GM23248 (cell line): ENCODE results near the gene SNX6. TPM values are rescaled to one million over a fixed set of nuclear protein-coding genes. Genes with fewer than 3 reads are reported as not detected.

Source experiments
- DNase-seq: peaks from one replicate; pipeline ENCODE4 v3.0.0-alpha.2; 2015
- H2AFZ ChIP-seq: fragments of 200-600 bp; sonication (generic); 2 replicates; pipeline ENCODE4 v1.6.1; 2016; ENCODE audit warnings: antibody characterized with exemption
- H3F3A ChIP-seq: fragments of 200-600 bp; sonication (generic); 2 replicates; pipeline ENCODE4 v1.6.1; 2016; ENCODE audit warnings: mild to moderate bottlenecking, antibody characterized with exemption, mixed run types; ENCODE audit not compliant: insufficient read depth
- H3K27ac ChIP-seq: fragments of 200-600 bp; sonication (generic); 2 replicates; pipeline ENCODE4 v1.5.1; 2016; ENCODE audit warnings: mild to moderate bottlenecking
- H3K27me3 ChIP-seq: fragments of 200-600 bp; sonication (generic); replicated peaks from 2 replicates; pipeline ENCODE4 v1.6.1; 2016; ENCODE audit warnings: mild to moderate bottlenecking; ENCODE audit not compliant: insufficient read depth
- H3K36me3 ChIP-seq: fragments of 200-600 bp; sonication (generic); 2 replicates; pipeline ENCODE4 v1.6.1; 2016; ENCODE audit warnings: low read depth, mild to moderate bottlenecking
- H3K4me1 ChIP-seq: fragments of 200-600 bp; sonication (generic); 2 replicates; pipeline ENCODE4 v1.6.1; 2016; ENCODE audit warnings: mild to moderate bottlenecking; ENCODE audit not compliant: insufficient read depth
- H3K4me2 ChIP-seq: fragments of 200-600 bp; sonication (generic); one replicate; pipeline ENCODE4 v1.6.1; 2016; ENCODE audit warnings: mild to moderate bottlenecking; ENCODE audit not compliant: unreplicated experiment
- H3K4me3 ChIP-seq: fragments of 200-600 bp; sonication (generic); 2 replicates; pipeline ENCODE4 v1.5.1; 2016; ENCODE audit warnings: mild to moderate bottlenecking
- H3K79me2 ChIP-seq: fragments of 200-600 bp; sonication (generic); 2 replicates; pipeline ENCODE4 v1.6.1; 2016; ENCODE audit warnings: mild to moderate bottlenecking; ENCODE audit not compliant: insufficient read depth
- H3K9ac ChIP-seq: fragments of 200-600 bp; sonication (generic); 2 replicates; pipeline ENCODE4 v1.6.1; 2016; ENCODE audit warnings: mild to moderate bottlenecking
- H3K9me2 ChIP-seq: fragments of 200-600 bp; sonication (generic); 2 replicates; pipeline ENCODE4 v1.6.1; 2016; ENCODE audit warnings: mixed run types, mild to moderate bottlenecking, moderate library complexity; ENCODE audit not compliant: insufficient read depth
- H3K9me3 ChIP-seq: fragments of 200-600 bp; sonication (generic); one replicate; pipeline ENCODE4 v1.6.1; 2017; ENCODE audit warnings: low read depth
- H4K20me1 ChIP-seq: fragments of 200-600 bp; sonication (generic); 2 replicates; pipeline ENCODE4 v1.6.0; 2016; ENCODE audit not compliant: insufficient read depth
- EZH2 ChIP-seq: fragments of 200-600 bp; sonication (generic); IDR thresholded peaks from 2 replicates; pipeline ENCODE4 v1.6.1; 2018; ENCODE audit warnings: antibody characterized with exemption, mild to moderate bottlenecking; ENCODE audit not compliant: insufficient read depth, poor library complexity, severe bottlenecking
- EZH2phosphoT487 ChIP-seq: fragments of 200-600 bp; sonication (generic); IDR thresholded peaks from 2 replicates; pipeline ENCODE4 v1.6.1; 2018; ENCODE audit warnings: antibody characterized with exemption, moderate library complexity, mild to moderate bottlenecking, low read depth; ENCODE audit not compliant: insufficient read depth
- WGBS, 2 experiments: methylation state at CpG; one replicate each; pipeline ENCODE4 v1.1.6; 2015 to 2017; ENCODE audit warnings: low lambda C conversion rate in 2 of 2, low coverage in 1 of 2; ENCODE audit errors: missing lambda C conversion rate in 2 of 2; 5-methylcytosine and 5-hydroxymethylcytosine counted together
- in situ Hi-C: fragments of 300-500 bp; cut with MboI; formaldehyde crosslinking; loops from 2 replicates; pipeline ENCODE4 v1.15.0; 2020
- polyA plus RNA-seq: library from polyadenylated mRNA; unstranded; fragments of >200 nt; fragmentation: Nextera tagmentation; extraction: Ambion mirVana; gene quantifications from 2 replicates; pipeline ENCODE4 v1.2.1, GENCODE V29; 2016
- total RNA-seq: library from RNA; depleted of rRNA; stranded (reverse); fragments of >200 nt; shearing (Covaris generic); gene quantifications from 2 replicates; pipeline ENCODE4 v1.2.3, GENCODE V29; 2014

Gene SNX6
- total and polyA plus RNA-seq, 2 experiments from 2014 or later = 187 to 287 TPM

DNA sequence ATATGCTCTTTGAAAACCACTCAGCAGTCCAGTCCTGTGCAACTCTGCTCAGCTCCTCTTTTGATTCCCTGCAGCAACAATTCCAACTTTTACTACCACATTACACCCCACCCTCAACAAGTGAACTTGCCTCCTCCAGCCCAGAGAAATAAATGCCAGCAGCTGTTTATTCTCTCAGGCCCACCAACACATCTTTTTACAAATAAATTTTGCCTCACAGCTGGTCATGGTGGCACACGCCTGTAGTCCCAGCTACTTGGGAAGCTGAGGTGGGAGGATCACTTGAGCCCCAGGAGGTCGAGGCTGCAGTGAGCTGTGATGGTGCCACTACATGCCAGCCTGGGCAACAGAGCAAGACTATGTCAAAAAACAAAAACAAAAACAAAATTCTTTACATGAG, 9.8 kb downstream of the SNX6 start:
- no peaks in the 10 kb centered on the region for H3K27me3 ChIP-seq
- peaks cover 39% of the 10 kb centered on the region for H3K36me3 ChIP-seq
- 0 out of 2 replicates have a peak, but pooled peaks cover 6% of the 10 kb centered on the region for H3K4me1 ChIP-seq
- H3K9ac ChIP-seq = no peak overlapping the region
- H3K4me3 ChIP-seq = no peak overlapping the region
- no peaks in the 10 kb centered on the region for H4K20me1 ChIP-seq
- no peak overlapping the region for H3K27ac ChIP-seq
- no peak for DNase-seq
- H3K9me3 ChIP-seq = no peaks in the 10 kb centered on the region
- peaks cover 100% of the 10 kb centered on the region for H3K79me2 ChIP-seq
- no peak overlapping the region for H3K4me2 ChIP-seq
- TF ChIP-seq EZH2 (no peak), EZH2phosphoT487 (no peak)
- WGBS, 2 experiments = 88 to 91% methylated on average over 2 of the region's 2 CpGs
- H3K9me2 ChIP-seq = no peaks in the 10 kb centered on the region
- no peak overlapping the region for H2AFZ ChIP-seq
- H3F3A ChIP-seq = peaks cover 8% of the 10 kb centered on the region; the same call in 1 of the 2 replicates
- in situ Hi-C loops = no loop called here

GRCh38 chr14:34619471-34619870, 10.5 kb downstream of the SNX6 start:
- in situ Hi-C loops = no loop called here
- Histone ChIP-seq H3F3A (peaks cover 12% of the 10 kb centered on the region; the same call in 1 of the 2 replicates), H3K9me3 (no peaks in the 10 kb centered on the region), H3K36me3 (peaks cover 37% of the 10 kb centered on the region), H2AFZ (no peak overlapping the region), H3K4me1 (0 out of 2 replicates have a peak, but pooled peaks cover 6% of the 10 kb centered on the region), H4K20me1 (no peaks in the 10 kb centered on the region), H3K9ac (no peak overlapping the region), H3K27me3 (no peaks in the 10 kb centered on the region), H3K27ac (no peak overlapping the region), H3K9me2 (no peaks in the 10 kb centered on the region), H3K4me3 (no peak overlapping the region), H3K4me2 (no peak overlapping the region), H3K79me2 (peaks cover 100% of the 10 kb centered on the region)
- TF ChIP-seq EZH2phosphoT487 = no peak
- TF ChIP-seq EZH2 = no peak
- no peak for DNase-seq
- 70 to 72% methylated on average over 3 of the region's 3 CpGs for WGBS, 2 experiments

- WGBS, 2 experiments = 97% methylated on average over 6 of the region's 6 CpGs
- Histone ChIP-seq H3K4me1 (0 out of 2 replicates have a peak, but pooled peaks cover 6% of the 10 kb centered on the region), H3K27me3 (no peaks in the 10 kb centered on the region), H3K4me2 (no peak overlapping the region), H3K27ac (no peak overlapping the region), H2AFZ (no peak overlapping the region), H3K9me3 (no peaks in the 10 kb centered on the region), H3F3A (peaks cover 11% of the 10 kb centered on the region; the same call in 1 of the 2 replicates), H3K4me3 (no peak overlapping the region), H3K9ac (no peak overlapping the region), H3K79me2 (peaks cover 100% of the 10 kb centered on the region), H3K9me2 (no peaks in the 10 kb centered on the region), H3K36me3 (peaks cover 31% of the 10 kb centered on the region), H4K20me1 (no peaks in the 10 kb centered on the region)
- in situ Hi-C loops = no loop called here
- no peak for DNase-seq
- TF ChIP-seq EZH2phosphoT487 (no peak), EZH2 (no peak)
Measured at GRCh38 chr14:34616360-34616759, 13.6 kb downstream of the SNX6 start.

DNA sequence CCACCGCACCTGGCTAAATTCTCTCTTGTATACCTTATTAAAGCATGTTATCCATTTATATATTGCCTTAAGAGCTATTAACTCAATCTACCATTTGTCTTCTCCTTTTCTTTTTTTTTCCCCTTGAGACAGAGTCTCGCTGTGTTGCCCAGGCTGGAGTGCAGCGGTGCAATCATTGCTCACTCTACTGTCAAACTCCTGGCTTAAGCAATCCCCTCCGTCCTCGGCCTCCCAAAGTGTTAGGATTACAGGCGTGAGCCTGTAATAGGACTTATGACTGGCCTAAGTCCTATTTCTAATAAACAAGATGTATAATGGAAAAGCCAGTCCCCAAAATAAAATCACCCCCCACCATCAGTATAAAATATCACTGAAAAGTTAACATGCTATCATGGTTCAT, 14.4 kb downstream of the SNX6 start:
- Histone ChIP-seq H3K79me2 (peaks cover 100% of the 10 kb centered on the region), H4K20me1 (no peaks in the 10 kb centered on the region), H3K4me2 (no peak overlapping the region), H3K9me3 (no peaks in the 10 kb centered on the region), H3K36me3 (peaks cover 30% of the 10 kb centered on the region), H3K4me3 (no peak overlapping the region), H2AFZ (no peak overlapping the region), H3K9ac (no peak overlapping the region), H3K27ac (no peak overlapping the region), H3K27me3 (no peaks in the 10 kb centered on the region), H3K4me1 (0 out of 2 replicates have a peak, but pooled peaks cover 6% of the 10 kb centered on the region), H3F3A (peaks cover 7% of the 10 kb centered on the region; the same call in 1 of the 2 replicates), H3K9me2 (no peaks in the 10 kb centered on the region)
- DNase-seq = no peak
- 98 to 100% methylated on average over 6 of the region's 6 CpGs for WGBS, 2 experiments
- TF ChIP-seq EZH2 = no peak
- no peak for TF ChIP-seq EZH2phosphoT487
- in situ Hi-C loops = no loop called here

- no peak overlapping the region for H3K27ac ChIP-seq
- TF ChIP-seq EZH2phosphoT487 = no peak
- TF ChIP-seq EZH2 = no peak
- peaks cover 29% of the 10 kb centered on the region for H3K36me3 ChIP-seq
- H3F3A ChIP-seq = peaks cover 7% of the 10 kb centered on the region; the same call in 1 of the 2 replicates
- H2AFZ ChIP-seq = no peak overlapping the region
- H3K9me2 ChIP-seq = no peaks in the 10 kb centered on the region
- 97 to 98% methylated on average over 4 of the region's 4 CpGs for WGBS, 2 experiments
- no peak overlapping the region for H3K4me2 ChIP-seq
- H3K27me3 ChIP-seq = no peaks in the 10 kb centered on the region
- DNase-seq = no peak
- in situ Hi-C loops = no loop called here
- no peaks in the 10 kb centered on the region for H4K20me1 ChIP-seq
- H3K4me3 ChIP-seq = no peak overlapping the region
- H3K4me1 ChIP-seq = 0 out of 2 replicates have a peak, but pooled peaks cover under 1% of the 10 kb centered on the region
- no peaks in the 10 kb centered on the region for H3K9me3 ChIP-seq
- H3K9ac ChIP-seq = no peak overlapping the region
- H3K79me2 ChIP-seq = peaks cover 100% of the 10 kb centered on the region
Measured at GRCh38 chr14:34614638-34615037, 15.3 kb downstream of the SNX6 start.
